H1 (cell line): ENCODE measurements around the gene SLC25A40. TPM values are rescaled to one million over a fixed set of nuclear protein-coding genes. Genes with fewer than 3 reads are reported as not detected.

Source experiments
- CTCF ChIA-PET: fragments of 300-600 bp; sonication (Branson Sonifier 250); formaldehyde crosslinking; loops from one replicate; lab custom pipeline; 2021; ENCODE audit not compliant: partially characterized antibody; lab: Charles Lee
- POLR2A ChIA-PET: fragments of 300-600 bp; sonication (Branson Sonifier 250); formaldehyde crosslinking; loops from one replicate; lab custom pipeline; 2021; ENCODE audit warnings: inconsistent platforms; ENCODE audit not compliant: partially characterized antibody; lab: Charles Lee
- DNase-seq, 2 experiments: peaks; one replicate each; pipeline versions ENCODE4 v3.0.0 to v3.0.0-alpha.2; 2010 to 2022; ENCODE audit warnings: low spot score in 2 of 2, low read depth in 1 of 2, mixed read lengths in 1 of 2
- FAIRE-seq: peaks from 2 replicates; lab custom pipeline; 2011; peaks lifted over from hg19 to GRCh38; lab: Jason Lieb, UNC
- H2AFZ ChIP-seq: 2 replicates; pipeline ENCODE4 v1.8.1; 2012; ENCODE audit warnings: low read length, inconsistent platforms
- H2AK5ac ChIP-seq: 2 replicates; pipeline ENCODE4 v1.6.1; 2013; ENCODE audit warnings: low read depth, low read length
- H2BK120ac ChIP-seq: replicated peaks from 2 replicates; pipeline ENCODE3; 2013; ENCODE audit warnings: low read depth, low read length, inconsistent platforms
- H2BK12ac ChIP-seq: 2 replicates; pipeline ENCODE4 v1.6.1; 2013; ENCODE audit warnings: low read depth, low read length
- H2BK15ac ChIP-seq: 2 replicates; pipeline ENCODE4 v1.6.1; 2013; ENCODE audit warnings: low read length
- H2BK20ac ChIP-seq: 2 replicates; pipeline ENCODE4 v1.6.1; 2013; ENCODE audit warnings: low read length
- H2BK5ac ChIP-seq: 2 replicates; pipeline ENCODE4 v1.6.1; 2013; ENCODE audit warnings: low read depth, low read length
- H3K14ac ChIP-seq: 2 replicates; pipeline ENCODE4 v1.6.1; 2013; ENCODE audit warnings: inconsistent platforms; ENCODE audit not compliant: insufficient read length
- H3K18ac ChIP-seq: 2 replicates; pipeline ENCODE4 v1.6.1; 2013; ENCODE audit warnings: low read length; ENCODE audit errors: extremely low read depth
- H3K23ac ChIP-seq: 2 replicates; pipeline ENCODE4 v1.6.1; 2013; ENCODE audit warnings: inconsistent platforms; ENCODE audit not compliant: insufficient read length
- H3K23me2 ChIP-seq: 2 replicates; pipeline ENCODE4 v1.6.1; 2013; ENCODE audit warnings: low read depth, low read length
- H3K27ac ChIP-seq: 2 replicates; pipeline ENCODE4 v1.6.1; 2011; ENCODE audit warnings: low read depth, low read length, inconsistent platforms
- H3K27me3 ChIP-seq, 4 experiments: replicated peaks in 1 of 4; 1 replicate in 1 of 4; 2 replicates in 3 of 4; pipeline versions ENCODE4 v1.6.1 to v1.8.1; 2011 to 2013; ENCODE audit warnings: low read length in 3 of 4, mild to moderate bottlenecking in 3 of 4, inconsistent platforms in 2 of 4, mixed read lengths in 2 of 4, moderate library complexity in 1 of 4; ENCODE audit not compliant: control insufficient read depth in 3 of 4, insufficient read depth in 3 of 4; ENCODE audit errors: extremely low read depth in 1 of 4
- H3K36me3 ChIP-seq, 4 experiments: 2 replicates each; pipeline versions ENCODE4 v1.6.1 to v1.8.1; 2011 to 2013; ENCODE audit warnings: mild to moderate bottlenecking in 4 of 4, low read length in 3 of 4, moderate library complexity in 2 of 4, control low read depth in 1 of 4, inconsistent platforms in 1 of 4; ENCODE audit not compliant: insufficient read depth in 4 of 4, control insufficient read depth in 2 of 4
- H3K4ac ChIP-seq: replicated peaks from 2 replicates; pipeline ENCODE3; 2013; ENCODE audit warnings: low read length, low read depth, mixed read lengths, inconsistent platforms; ENCODE audit not compliant: insufficient read length
- H3K4me1 ChIP-seq, 4 experiments: replicated peaks in 1 of 4; 1 replicate in 1 of 4; 2 replicates in 3 of 4; pipeline versions ENCODE4 v1.6.1 to v1.8.1; 2011 to 2013; ENCODE audit warnings: low read length in 3 of 4, inconsistent platforms in 2 of 4, mixed read lengths in 1 of 4; ENCODE audit not compliant: insufficient read depth in 4 of 4, control insufficient read depth in 3 of 4
- H3K4me2 ChIP-seq, 2 experiments: 2 replicates each; pipeline versions ENCODE4 v1.6.1 to v1.8.1; 2011 to 2013; ENCODE audit warnings: low read depth in 2 of 2, low read length in 2 of 2, control low read depth in 1 of 2, inconsistent platforms in 1 of 2, mild to moderate bottlenecking in 1 of 2; ENCODE audit not compliant: insufficient read depth in 1 of 2
- H3K4me3 ChIP-seq, 4 experiments: fragments of 200-600, 300-600 bp in 1 of 4; sonication (generic), shearing (Covaris generic), sonication (Bioruptor Twin) in 1 of 4; 2 replicates each; pipeline versions ENCODE4 v1.5.1 to v1.8.1; 2011 to 2016; ENCODE audit warnings: low read length in 4 of 4, low read depth in 3 of 4, control low read depth in 2 of 4, inconsistent platforms in 2 of 4, mild to moderate bottlenecking in 2 of 4, mixed read lengths in 1 of 4, moderate library complexity in 1 of 4; ENCODE audit not compliant: insufficient read depth in 2 of 4; ENCODE audit errors: extremely low read depth in 1 of 4
- H3K56ac ChIP-seq: replicated peaks from 2 replicates; pipeline ENCODE3; 2013; ENCODE audit warnings: low read depth, mild to moderate bottlenecking, mixed read lengths, low read length, inconsistent platforms; ENCODE audit not compliant: insufficient read length
- H3K79me1 ChIP-seq: 2 replicates; pipeline ENCODE4 v1.6.1; 2013; ENCODE audit warnings: low read depth, low read length, control low read depth
- H3K79me2 ChIP-seq, 2 experiments: 2 replicates each; pipeline versions ENCODE4 v1.6.1 to v1.8.1; 2012 to 2013; ENCODE audit warnings: low read length in 2 of 2, mild to moderate bottlenecking in 2 of 2, inconsistent platforms in 1 of 2; ENCODE audit not compliant: insufficient read depth in 2 of 2, control insufficient read depth in 1 of 2
- H3K9ac ChIP-seq, 4 experiments: replicated peaks in 1 of 4; 1 replicate in 1 of 4; 2 replicates in 3 of 4; pipeline versions ENCODE4 v1.6.1 to v1.8.1; 2011 to 2013; ENCODE audit warnings: low read depth in 3 of 4, low read length in 3 of 4, control low read depth in 2 of 4, mild to moderate bottlenecking in 2 of 4, moderate library complexity in 2 of 4, inconsistent platforms in 1 of 4; ENCODE audit errors: extremely low read depth in 1 of 4
- H3K9me3 ChIP-seq, 2 experiments: 2 replicates each; pipeline versions ENCODE4 v1.6.1 to v1.8.1; 2012 to 2013; ENCODE audit warnings: mild to moderate bottlenecking in 2 of 2, moderate library complexity in 2 of 2, control low read depth in 1 of 2, inconsistent platforms in 1 of 2, low read depth in 1 of 2, low read length in 1 of 2, mixed read lengths in 1 of 2; ENCODE audit not compliant: insufficient read depth in 2 of 2
- H4K20me1 ChIP-seq, 2 experiments: replicated peaks in 1 of 2; 2 replicates each; pipeline versions ENCODE3 to v1.8.1; 2011 to 2013; ENCODE audit warnings: inconsistent platforms in 2 of 2, low read length in 2 of 2, mild to moderate bottlenecking in 1 of 2; ENCODE audit not compliant: insufficient read depth in 2 of 2, control insufficient read depth in 1 of 2
- H4K5ac ChIP-seq: 2 replicates; pipeline ENCODE4 v1.6.1; 2013; ENCODE audit warnings: low read length, low read depth, mixed read lengths, inconsistent platforms; ENCODE audit not compliant: insufficient read length
- H4K8ac ChIP-seq: 2 replicates; pipeline ENCODE4 v1.8.0; 2013; ENCODE audit warnings: mild to moderate bottlenecking, moderate library complexity, low read length, inconsistent platforms; ENCODE audit not compliant: insufficient read depth; ENCODE audit errors: extremely low read depth
- H4K91ac ChIP-seq: replicated peaks from 2 replicates; pipeline ENCODE3; 2013; ENCODE audit warnings: low read length, mixed read lengths, inconsistent platforms; ENCODE audit not compliant: insufficient read length
- CTBP2 ChIP-seq: IDR thresholded peaks from 2 replicates; pipeline ENCODE4 v1.7.0; 2011; ENCODE audit warnings: borderline replicate concordance, mild to moderate bottlenecking, moderate library complexity, mixed read lengths, low read length; ENCODE audit not compliant: insufficient read depth, insufficient read length
- KDM1A ChIP-seq: fragments of 200-600, 300-600 bp; sonication (generic); IDR thresholded peaks from 2 replicates; pipeline ENCODE4 v1.7.1; 2016; ENCODE audit warnings: mild to moderate bottlenecking, low read length, borderline replicate concordance
- SP2 ChIP-seq: IDR thresholded peaks from 2 replicates; pipeline ENCODE4 v1.6.1; 2012; ENCODE audit warnings: mild to moderate bottlenecking, low read length, inconsistent platforms
- YY1 ChIP-seq: IDR thresholded peaks from 2 replicates; pipeline ENCODE4 v1.6.1; 2011; ENCODE audit warnings: low read depth, mild to moderate bottlenecking, low read length
- WGBS, 2 experiments: shearing (Covaris generic) in 1 of 2; methylation state at CpG; one replicate each; pipeline versions ENCODE4 v1.1.6 to v1.1.7; 2013 to 2015; ENCODE audit warnings: low lambda C conversion rate in 2 of 2, mixed read lengths in 2 of 2, inconsistent platforms in 1 of 2, low coverage in 1 of 2, missing lambda C conversion rate in 1 of 2; ENCODE audit not compliant: insufficient replicate concordance in 2 of 2, insufficient coverage in 1 of 2, insufficient read length in 1 of 2; ENCODE audit errors: extremely low coverage in 1 of 2, missing lambda C conversion rate in 1 of 2; 5-methylcytosine and 5-hydroxymethylcytosine counted together
- polyA plus RNA-seq, 7 experiments: library from polyadenylated mRNA; depleted of rRNA in 3 of 7; stranded (reverse) in 5 of 7; unstranded in 2 of 7; fragments of >200 nt in 5 of 7; fragments of 200-250 nt in 2 of 7; gene quantifications; 1 replicate in 5 of 7; 2 replicates in 1 of 7; 4 replicates in 1 of 7; pipeline versions ENCODE4 v1.2.1 to v1.2.3, GENCODE V29; 2011 to 2013; ENCODE audit warnings: missing spikeins in 2 of 7, mixed read lengths in 2 of 7
- total RNA-seq: library from RNA; stranded (reverse); fragmentation: NEBNext Ultra II Directional; extraction: Animal tissue kit (Norgen Biotek cat#: 25700); gene quantifications from 2 replicates; pipeline ENCODE4 v1.2.1, GENCODE V29; 2021

Gene SLC25A40
- total and polyA plus RNA-seq, 2 of the 8 experiments (the other 6 are each of a cell fraction or from before 2014, with no cell fraction given) = 6.5 to 17.3 TPM

DNA sequence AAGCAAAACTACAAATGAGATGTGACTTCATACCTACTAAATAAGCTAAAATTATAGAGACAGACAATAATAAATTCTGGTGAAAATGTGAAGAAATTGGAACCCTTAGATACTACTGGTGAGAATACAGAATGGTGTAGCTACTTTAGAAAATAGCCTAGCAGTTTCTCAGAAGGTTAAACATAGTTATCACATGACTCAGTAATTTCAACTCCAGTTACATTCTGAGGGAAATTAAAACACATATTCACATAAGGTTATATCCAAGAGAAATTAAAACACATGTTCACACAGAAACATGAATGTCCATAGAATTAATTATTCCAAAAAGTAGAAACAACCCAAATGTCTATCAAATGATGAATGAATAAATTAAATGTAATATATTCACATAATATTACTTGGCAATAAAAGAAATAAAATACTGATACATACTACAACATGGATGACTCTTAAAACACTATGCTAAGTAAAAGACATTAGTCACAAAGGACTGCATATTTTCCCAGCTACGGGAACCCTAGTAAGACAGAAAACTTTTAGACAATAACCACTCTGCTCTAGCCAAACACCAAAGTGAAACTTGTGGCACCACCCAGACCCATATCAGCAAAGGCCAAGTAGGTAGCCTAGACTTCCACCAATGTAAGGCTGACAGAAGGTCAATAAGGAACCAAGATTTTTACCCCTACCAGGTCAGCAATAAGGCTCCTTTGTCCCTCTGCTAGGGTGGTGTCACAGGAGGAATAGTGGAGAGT lies 25.1 kb downstream of the SLC25A40 start:
- H3K56ac ChIP-seq = no peak overlapping the region
- no peaks in the 10 kb centered on the region for H3K79me2 ChIP-seq
- WGBS, 2 experiments = 92% methylated on average over 1 of the region's 1 CpG; no CpG with 5 or more reads in 1 of the 2 experiments
- no peak overlapping the region for H2BK12ac ChIP-seq
- no peaks in the 10 kb centered on the region for H3K27me3 ChIP-seq
- no peak overlapping the region for H3K14ac ChIP-seq
- no peak overlapping the region for H2AFZ ChIP-seq
- no peak overlapping the region for H2BK120ac ChIP-seq
- POLR2A ChIA-PET = no interaction called here
- no peak for DNase-seq
- peaks cover 0 to 2% of the 10 kb centered on the region in 2 experiments for H4K20me1 ChIP-seq
- H4K5ac ChIP-seq = no peak overlapping the region
- H2AK5ac ChIP-seq = no peak overlapping the region
- H3K18ac ChIP-seq = no peak overlapping the region
- no peak overlapping the region; the same call in 1 of the 2 replicates for H2BK20ac ChIP-seq
- no peak overlapping the region for H3K23ac ChIP-seq
- no peaks in the 10 kb centered on the region for H3K79me1 ChIP-seq
- no peak overlapping the region for H3K4me3 ChIP-seq
- no peak overlapping the region for H3K9ac ChIP-seq
- H3K9me3 ChIP-seq = no peaks in the 10 kb centered on the region
- H2BK5ac ChIP-seq = no peak overlapping the region
- H4K8ac ChIP-seq = no peak overlapping the region
- no peak overlapping the region for H4K91ac ChIP-seq
- no peaks in the 10 kb centered on the region; a peak in 1 of 7 replicates for H3K4me1 ChIP-seq
- CTCF ChIA-PET = no interaction called here
- H2BK15ac ChIP-seq = no peak overlapping the region
- peaks cover 0 to 7% (median 3%) of the 10 kb centered on the region in 4 experiments; a peak in 4 of 8 replicates for H3K36me3 ChIP-seq
- no peak overlapping the region for H3K4ac ChIP-seq
- no peaks in the 10 kb centered on the region for H3K23me2 ChIP-seq
- FAIRE-seq = no peak
- no peak overlapping the region for H3K4me2 ChIP-seq
- H3K27ac ChIP-seq = no peak overlapping the region
- TF ChIP-seq YY1 (no peak), SP2 (no peak), KDM1A (no peak), CTBP2 (no peak)
